WI38 (cell line): ENCODE data around the gene NAALADL2.
"Not testable (repeated sequence)": the region's sequence is repeated elsewhere in the genome, so short reads cannot be mapped to it uniquely, and the experiment has no call there.

ENCODE experiments used
- H3K4me3 ChIP-seq: 2 replicates; pipeline ENCODE4 v1.5.1; 2011; ENCODE audit warnings: low read depth, mild to moderate bottlenecking, control low read depth, low read length
- TF ChIP-seq, protein P1 (sequence below): IDR thresholded peaks from 2 replicates; pipeline ENCODE4 v1.5.1; 2012; ENCODE audit warnings: low read depth, mild to moderate bottlenecking, control low read depth, low read length

NAALADL2 gene

GRCh38 chr3:175526609-175527280, 667.6 kb downstream of the NAALADL2 start:
- TF ChIP-seq, protein P1, sequence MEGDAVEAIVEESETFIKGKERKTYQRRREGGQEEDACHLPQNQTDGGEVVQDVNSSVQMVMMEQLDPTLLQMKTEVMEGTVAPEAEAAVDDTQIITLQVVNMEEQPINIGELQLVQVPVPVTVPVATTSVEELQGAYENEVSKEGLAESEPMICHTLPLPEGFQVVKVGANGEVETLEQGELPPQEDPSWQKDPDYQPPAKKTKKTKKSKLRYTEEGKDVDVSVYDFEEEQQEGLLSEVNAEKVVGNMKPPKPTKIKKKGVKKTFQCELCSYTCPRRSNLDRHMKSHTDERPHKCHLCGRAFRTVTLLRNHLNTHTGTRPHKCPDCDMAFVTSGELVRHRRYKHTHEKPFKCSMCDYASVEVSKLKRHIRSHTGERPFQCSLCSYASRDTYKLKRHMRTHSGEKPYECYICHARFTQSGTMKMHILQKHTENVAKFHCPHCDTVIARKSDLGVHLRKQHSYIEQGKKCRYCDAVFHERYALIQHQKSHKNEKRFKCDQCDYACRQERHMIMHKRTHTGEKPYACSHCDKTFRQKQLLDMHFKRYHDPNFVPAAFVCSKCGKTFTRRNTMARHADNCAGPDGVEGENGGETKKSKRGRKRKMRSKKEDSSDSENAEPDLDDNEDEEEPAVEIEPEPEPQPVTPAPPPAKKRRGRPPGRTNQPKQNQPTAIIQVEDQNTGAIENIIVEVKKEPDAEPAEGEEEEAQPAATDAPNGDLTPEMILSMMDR = no peak
- H3K4me3 ChIP-seq = peak overlapping the region; percentile 50

DNA sequence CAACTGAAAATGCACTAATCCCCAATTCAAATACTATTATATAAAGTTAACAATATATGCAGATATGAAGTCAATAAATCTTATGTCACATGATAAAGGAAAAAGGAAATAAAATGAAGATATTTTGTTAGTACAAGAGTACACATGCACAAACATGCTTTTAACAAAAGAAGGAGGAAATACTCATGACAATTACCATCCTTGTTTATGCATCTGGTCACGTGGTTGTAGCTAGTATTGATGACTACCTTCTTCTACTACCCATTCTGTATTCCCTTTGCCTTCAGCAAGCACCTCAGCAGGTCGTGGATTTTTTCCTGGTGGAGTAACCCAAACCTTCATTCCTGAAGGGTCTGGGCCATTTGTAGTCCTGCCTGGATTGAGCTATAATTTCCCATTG, 669.6 kb downstream of the NAALADL2 start:
- not testable (repeated sequence) for H3K4me3 ChIP-seq

DNA sequence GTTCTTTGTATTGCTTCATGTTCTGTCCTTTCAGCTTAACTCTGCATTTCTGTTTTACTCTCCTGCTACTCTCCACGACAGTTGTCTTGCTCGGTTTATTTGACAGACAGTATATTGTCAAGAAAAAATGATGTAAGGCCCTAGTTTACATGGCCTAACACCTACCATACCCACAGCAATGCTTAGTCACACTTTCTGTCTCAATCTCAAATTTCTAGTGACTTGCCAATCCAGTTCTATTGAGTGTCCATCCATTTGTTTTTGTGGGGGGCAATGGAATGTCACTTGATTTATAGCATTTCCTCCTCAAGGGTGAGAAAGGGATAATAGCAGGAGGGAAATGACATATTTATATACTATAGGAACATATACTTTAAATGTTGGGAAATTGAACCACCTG, 676.2 kb downstream of the NAALADL2 start:
- TF ChIP-seq, protein P1 = no peak
- H3K4me3 ChIP-seq = no peak overlapping the region

DNA sequence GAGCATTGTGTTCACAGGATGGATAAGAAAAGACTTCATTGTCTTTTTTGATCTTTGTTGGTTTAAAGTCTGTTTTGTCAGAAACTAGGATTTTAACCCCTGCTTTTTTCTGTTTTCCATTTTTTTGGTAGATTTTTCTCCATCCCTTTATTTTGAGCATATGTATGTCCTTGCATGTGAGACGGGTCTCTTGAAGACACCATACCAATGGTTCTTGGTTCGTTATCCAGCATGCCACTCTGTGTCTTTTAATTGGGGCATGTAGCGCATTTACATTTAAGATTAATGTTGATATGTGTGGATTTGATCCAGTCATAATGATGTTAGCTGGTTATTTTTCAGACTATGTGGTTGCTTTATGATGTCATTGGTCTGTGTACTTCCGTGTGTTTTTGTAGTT, 687.0 kb downstream of the NAALADL2 start:
- no peak overlapping the region for H3K4me3 ChIP-seq
- TF ChIP-seq, protein P1 = no peak

GRCh38 chr3:175552929-175553328, 693.8 kb downstream of the NAALADL2 start:
- no peak overlapping the region for H3K4me3 ChIP-seq
- TF ChIP-seq, protein P1 = no peak

DNA sequence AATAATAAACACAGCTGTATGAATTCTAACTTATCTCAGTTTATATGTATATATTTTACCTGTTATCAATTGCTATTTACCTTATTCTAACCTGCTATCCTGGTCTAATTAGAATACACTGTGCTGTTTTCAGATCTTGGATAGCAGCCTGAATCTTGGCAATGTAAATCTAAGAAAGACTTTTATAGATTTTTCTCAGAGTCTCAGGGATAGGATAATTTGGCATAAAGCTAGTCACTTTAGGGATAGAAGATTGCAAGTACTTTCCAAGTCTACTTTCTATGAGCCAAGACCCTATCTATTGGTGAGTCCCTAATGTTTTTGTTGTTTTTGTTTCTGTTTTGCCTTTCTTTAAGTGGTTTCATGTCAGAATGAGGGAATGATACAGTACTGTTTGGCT, 695.7 kb downstream of the NAALADL2 start:
- TF ChIP-seq, protein P1 = no peak
- H3K4me3 ChIP-seq = no peak overlapping the region

GRCh38 chr3:175558261-175558660, 699.1 kb downstream of the NAALADL2 start:
- H3K4me3 ChIP-seq = no peak overlapping the region
- TF ChIP-seq, protein P1 = no peak

GRCh38 chr3:175564363-175564762, 705.2 kb downstream of the NAALADL2 start:
- no peak overlapping the region for H3K4me3 ChIP-seq
- TF ChIP-seq, protein P1 = no peak
